ENCODE data around the gene MTRFR. TPM values are rescaled to one million over a fixed set of nuclear protein-coding genes. Genes with fewer than 3 reads are reported as not detected.

Gene MTRFR
- total and polyA plus RNA-seq, 2 donors (not counting 1 experiment from before 2014, with no cell fraction given) = 18.7 to 45.5 TPM

- Histone ChIP-seq H3K4me1 (ENCODE audit: control insufficient read depth in 2 of 2, insufficient read depth in 2 of 2, low read length in 2 of 2) (peaks cover 47 to 56% of the 10 kb centered on the region in 2 donors), H4K20me1 (ENCODE audit: control insufficient read depth, insufficient read depth, low read length, poor library complexity, severe bottlenecking) (peaks cover 18% of the 10 kb centered on the region), H2AFZ (ENCODE audit: insufficient read depth, low read depth, low read length, poor library complexity, severe bottlenecking) (peak overlapping the region; percentile 96), H3K4me2 (replicated peaks; ENCODE audit: low read depth, low read length, poor library complexity, severe bottlenecking) (peak overlapping the region; percentile 82), H3K9ac (ENCODE audit: low read length) (peak overlapping the region; percentile 86), H3K36me3 (replicated peaks in 1 of 2; ENCODE audit: control extremely low read depth in 1 of 2, control insufficient read depth in 1 of 2, extremely low read depth in 1 of 2, insufficient read depth in 2 of 2, low read length in 1 of 2) (no peaks in the 10 kb centered on the region), H3K9me3 (ENCODE audit: control extremely low read depth in 1 of 3, control insufficient read depth in 2 of 3, insufficient read depth in 1 of 3, low read length in 2 of 3) (no peaks in the 10 kb centered on the region), H3K27me3 (replicated peaks in 1 of 4; ENCODE audit: control extremely low read depth in 1 of 4, control insufficient read depth in 3 of 4, insufficient read depth in 4 of 4, low read length in 3 of 4) (no peaks in the 10 kb centered on the region), H3K27ac (ENCODE audit: low read length in 2 of 2) (peak overlapping the region; percentile 63 to 81), H3K4me3 (ENCODE audit: control extremely low read depth in 1 of 5, extremely low read depth in 1 of 5, insufficient read depth in 1 of 5, low read depth in 2 of 5, low read length in 4 of 5) (peak overlapping the region; percentile 88 to 99 (median 96)), H3K79me2 (ENCODE audit: control insufficient read depth, insufficient read depth, low read length) (peaks cover 74% of the 10 kb centered on the region)
- CTCF ChIA-PET = interaction anchor here (0.7 to 4.2 kb wide), 10 partner anchors 9 to 595 kb away, joined by 3 to 31 read pairs (median 4); no protein-coding TSS in a partner anchor
- Mint-ChIP-seq H3K4me1 (peaks cover 64% of the 10 kb centered on the region), H3K4me3 (peak overlapping the region; percentile 92), H3K27ac (peak overlapping the region; percentile 95), H3K9me3 (ENCODE audit: insufficient read depth) (no peaks in the 10 kb centered on the region), H3K27me3 (no peaks in the 10 kb centered on the region)
- 0% methylated on average over 14 of the region's 15 CpGs for WGBS (ENCODE audit: insufficient coverage)
- intact Hi-C loops (cut with micrococcal nuclease) = loop anchor here (1.0 to 5.0 kb wide), 4 partner anchors 82 to 740 kb away; partner anchors contain the start of genes CCDC92, KMT5A, PITPNM2 and ZNF664
- DNase-seq (no peak), ATAC-seq (ENCODE audit: low read depth) (no peak)
- TF ChIP-seq EZH2 (IDR thresholded peaks at IDR 0.05; ENCODE audit: borderline replicate concordance, insufficient read depth, low read depth, low read length, poor library complexity, severe bottlenecking) = no peak
- TF ChIP-seq, protein P1, sequence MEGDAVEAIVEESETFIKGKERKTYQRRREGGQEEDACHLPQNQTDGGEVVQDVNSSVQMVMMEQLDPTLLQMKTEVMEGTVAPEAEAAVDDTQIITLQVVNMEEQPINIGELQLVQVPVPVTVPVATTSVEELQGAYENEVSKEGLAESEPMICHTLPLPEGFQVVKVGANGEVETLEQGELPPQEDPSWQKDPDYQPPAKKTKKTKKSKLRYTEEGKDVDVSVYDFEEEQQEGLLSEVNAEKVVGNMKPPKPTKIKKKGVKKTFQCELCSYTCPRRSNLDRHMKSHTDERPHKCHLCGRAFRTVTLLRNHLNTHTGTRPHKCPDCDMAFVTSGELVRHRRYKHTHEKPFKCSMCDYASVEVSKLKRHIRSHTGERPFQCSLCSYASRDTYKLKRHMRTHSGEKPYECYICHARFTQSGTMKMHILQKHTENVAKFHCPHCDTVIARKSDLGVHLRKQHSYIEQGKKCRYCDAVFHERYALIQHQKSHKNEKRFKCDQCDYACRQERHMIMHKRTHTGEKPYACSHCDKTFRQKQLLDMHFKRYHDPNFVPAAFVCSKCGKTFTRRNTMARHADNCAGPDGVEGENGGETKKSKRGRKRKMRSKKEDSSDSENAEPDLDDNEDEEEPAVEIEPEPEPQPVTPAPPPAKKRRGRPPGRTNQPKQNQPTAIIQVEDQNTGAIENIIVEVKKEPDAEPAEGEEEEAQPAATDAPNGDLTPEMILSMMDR (IDR thresholded peaks at IDR 0.05) = no peak
- POLR2A ChIA-PET = interaction anchor here (0.6 to 2.3 kb wide), 12 partner anchors 35 to 731 kb away, joined by 3 to 26 read pairs (median 6); partner anchors contain the start of genes KNTC1, OGFOD2, PITPNM2 and RSRC2
Observed at GRCh38 chr12:123232472-123232806, 797 bp upstream of the MTRFR start.

Data from B cell (primary cell).